HepG2 (cell line): Measurements from ENCODE around the gene TDRD9. TPM values are rescaled to one million over a fixed set of nuclear protein-coding genes. Genes with fewer than 3 reads are reported as not detected.

Experiments used
- ATAC-seq: fragments of 200-7000 bp; cut with Tn5 transposase; 3 replicates; pipeline ENCODE4 v1.9.1; 2020; ENCODE audit warnings: mild to moderate bottlenecking, moderate library complexity
- BruUV-seq: library from RNA; stranded (reverse); fragments of 400-500 nt; replicated peaks from 2 replicates; lab custom pipeline; 2021; lab: Mats Ljungman, UMichigan
- CTCF ChIA-PET: fragments of 300-600 bp; formaldehyde crosslinking; extraction: SDS; loops from one replicate; lab custom pipeline; 2021; ENCODE audit warnings: low total read pairs, inconsistent platforms, low intra/inter-chr PET ratio; lab: Yijun Ruan, JAX
- POLR2A ChIA-PET: fragments of 350-600 bp; sonication (Branson Sonifier 250); formaldehyde crosslinking; loops from one replicate; lab custom pipeline; 2020; ENCODE audit warnings: antibody characterized with exemption, inconsistent platforms; lab: Yijun Ruan, JAX
- DNase-seq: peaks from one replicate; pipeline ENCODE4 v3.0.0-alpha.2; 2015; ENCODE audit warnings: low spot score
- FAIRE-seq: peaks from 3 replicates; lab custom pipeline; 2011; peaks lifted over from hg19 to GRCh38; lab: Jason Lieb, UNC
- H2AFZ ChIP-seq: one replicate; pipeline ENCODE4 v1.6.1; 2011; ENCODE audit warnings: low read length, inconsistent platforms
- H3K27ac ChIP-seq: fragments of 300-600 bp; 3 replicates; pipeline ENCODE4 v1.8.0; 2011; ENCODE audit warnings: mixed run types, mild to moderate bottlenecking, mixed read lengths, low read length, inconsistent platforms; ENCODE audit not compliant: insufficient read depth; ENCODE audit errors: extremely low read length
- H3K27me3 ChIP-seq, 2 experiments: fragments of 200-600 bp in 1 of 2; 2 replicates in 1 of 2; 3 replicates in 1 of 2; pipeline versions ENCODE4 v1.6.0 to v1.8.0; 2011; ENCODE audit warnings: low read length in 2 of 2, mild to moderate bottlenecking in 2 of 2, moderate library complexity in 2 of 2, inconsistent platforms in 1 of 2; ENCODE audit not compliant: insufficient read depth in 2 of 2, control insufficient read depth in 1 of 2
- H3K36me3 ChIP-seq, 2 experiments: fragments of 200-600 bp in 1 of 2; replicated peaks in 1 of 2; 2 replicates in 1 of 2; 3 replicates in 1 of 2; pipeline versions ENCODE4 v1.5.1 to v1.8.0; 2011; ENCODE audit warnings: low read length in 2 of 2, inconsistent platforms in 1 of 2; ENCODE audit not compliant: insufficient read depth in 2 of 2, control insufficient read depth in 1 of 2
- H3K4me1 ChIP-seq: 2 replicates; pipeline ENCODE4 v1.5.1; 2012; ENCODE audit warnings: low read length, inconsistent platforms; ENCODE audit not compliant: insufficient read depth
- H3K4me2 ChIP-seq: 2 replicates; pipeline ENCODE4 v1.6.0; 2011; ENCODE audit warnings: low read depth, low read length, inconsistent platforms
- H3K4me3 ChIP-seq, 3 experiments: fragments of 200-600 bp in 1 of 3; sonication (generic), shearing (Covaris generic) in 1 of 3; replicated peaks in 1 of 3; 2 replicates each; pipeline ENCODE4 v1.5.1; 2011 to 2016; ENCODE audit warnings: low read length in 3 of 3, inconsistent platforms in 2 of 3, low read depth in 2 of 3, mild to moderate bottlenecking in 2 of 3, control low read depth in 1 of 3, mixed read lengths in 1 of 3; ENCODE audit not compliant: insufficient read depth in 1 of 3
- H3K79me2 ChIP-seq: one replicate; pipeline ENCODE4 v1.6.1; 2011; ENCODE audit warnings: low read length, inconsistent platforms; ENCODE audit not compliant: insufficient read depth
- H3K9ac ChIP-seq: 2 replicates; pipeline ENCODE4 v1.6.0; 2011; ENCODE audit warnings: mild to moderate bottlenecking, low read depth, low read length, inconsistent platforms; ENCODE audit not compliant: insufficient read depth
- H3K9me3 ChIP-seq: 2 replicates; pipeline ENCODE4 v1.5.1; 2012; ENCODE audit warnings: mild to moderate bottlenecking, low read length
- H4K20me1 ChIP-seq: 2 replicates; pipeline ENCODE4 v1.6.0; 2011; ENCODE audit warnings: inconsistent platforms, mild to moderate bottlenecking, low read length, moderate library complexity; ENCODE audit not compliant: insufficient read depth
- CENPX ChIP-seq: sonication (generic); formaldehyde crosslinking; IDR thresholded peaks from 2 replicates; pipeline ENCODE4 v1.9.0; 2021; ENCODE audit warnings: mild to moderate bottlenecking, missing genetic modification reagents, moderate library complexity
- ETS1 ChIP-seq: sonication (generic); formaldehyde crosslinking; IDR thresholded peaks from 2 replicates; pipeline ENCODE4 v1.4.0; 2020; ENCODE audit warnings: missing genetic modification reagents
- GATA4 ChIP-seq: sonication (generic); IDR thresholded peaks from 2 replicates; pipeline ENCODE4 v1.6.1; 2016; ENCODE audit warnings: antibody characterized with exemption, low read depth, borderline replicate concordance
- GATAD1 ChIP-seq: IDR thresholded peaks from 2 replicates; pipeline ENCODE4 v1.6.1; 2016; ENCODE audit warnings: missing genetic modification reagents, missing compliant biosample characterization
- PBX3 ChIP-seq: sonication (generic); formaldehyde crosslinking; IDR thresholded peaks from 2 replicates; pipeline ENCODE4 v1.8.1; 2023; ENCODE audit warnings: missing genetic modification reagents, inconsistent platforms, borderline replicate concordance
- TFDP1 ChIP-seq: IDR thresholded peaks from 2 replicates; pipeline ENCODE4 v1.6.1; 2016; ENCODE audit warnings: missing compliant biosample characterization, missing genetic modification reagents, borderline replicate concordance
- ZBTB1 ChIP-seq: sonication (generic); formaldehyde crosslinking; IDR thresholded peaks from 2 replicates; pipeline ENCODE4 v1.4.0; 2020; ENCODE audit warnings: missing genetic modification reagents, borderline replicate concordance
- ZNF20 ChIP-seq: sonication (generic); formaldehyde crosslinking; IDR thresholded peaks from 2 replicates; pipeline ENCODE4 v1.4.0; 2020; ENCODE audit warnings: mild to moderate bottlenecking, moderate library complexity, missing genetic modification reagents
- ZNF687 ChIP-seq: sonication (generic); formaldehyde crosslinking; IDR thresholded peaks from 2 replicates; pipeline ENCODE4 v1.5.1; 2020; ENCODE audit warnings: mild to moderate bottlenecking, missing genetic modification reagents, moderate library complexity
- ZNF775 ChIP-seq: sonication (generic); formaldehyde crosslinking; IDR thresholded peaks from 2 replicates; pipeline ENCODE4 v1.4.0; 2020; ENCODE audit warnings: missing genetic modification reagents, mild to moderate bottlenecking, moderate library complexity, borderline replicate concordance
- WGBS: methylation state at CpG from one replicate; pipeline ENCODE4 v1.1.6; 2017; ENCODE audit warnings: low lambda C conversion rate; 5-methylcytosine and 5-hydroxymethylcytosine counted together
- in situ Hi-C: cut with HindIII; loops from 2 replicates; pipeline ENCODE4 v1.10.0; 2017; ENCODE audit warnings: low pct_unique_long_range_greater_than_20kb; ENCODE audit not compliant: extremely low pct_ligation_motif_present
- intact Hi-C: fragments of 100-400 bp; cut with micrococcal nuclease; formaldehyde crosslinking; loops from one replicate; pipeline ENCODE4 v1.10.0; 2022; ENCODE audit not compliant: unreplicated experiment
- polyA plus RNA-seq, 8 experiments: library from polyadenylated mRNA; depleted of rRNA in 3 of 8; stranded (reverse) in 7 of 8; unstranded in 1 of 8; fragments of >200 nt; fragmentation: Illumina TruSeq in 4 of 8; extraction: Trizol in 4 of 8; gene quantifications; 2 replicates each; pipeline versions ENCODE4 v1.2.1 to v1.2.3, GENCODE V29; 2011 to 2016; ENCODE audit warnings: low read depth in 4 of 8, missing spikeins in 1 of 8, mixed read lengths in 1 of 8; ENCODE audit not compliant: insufficient read depth in 1 of 8
- total RNA-seq, 5 experiments: library from RNA; depleted of rRNA; stranded (reverse); fragments of >200 nt; fragmentation: Illumina TruSeq; extraction: Trizol; gene quantifications; 2 replicates each; pipeline ENCODE4 v1.2.3, GENCODE V29; 2016; ENCODE audit warnings: low read depth in 1 of 5

TDRD9 gene
- total and polyA plus RNA-seq, 2 of the 13 experiments (the other 11 are each of a cell fraction or from before 2014, with no cell fraction given) = not detected

GRCh38 chr14:104009297-104009696 lies 81.0 kb downstream of the TDRD9 start:
- DNase-seq (no peak), FAIRE-seq (no peak), ATAC-seq (no peak)
- intact Hi-C loops = no loop called here
- TF ChIP-seq CENPX = no peak
- TF ChIP-seq GATA4 = no peak
- no peak for TF ChIP-seq PBX3
- no peak for TF ChIP-seq TFDP1 (CRISPR knock-in tag)
- no peaks in the 10 kb centered on the region for H3K9me3 ChIP-seq
- no peak overlapping the region for H3K27ac ChIP-seq
- H3K4me1 ChIP-seq = no peaks in the 10 kb centered on the region
- WGBS = 33% methylated on average over 1 of the region's 1 CpG
- POLR2A ChIA-PET = no interaction called here
- no peak overlapping the region for H3K9ac ChIP-seq
- no peak overlapping the region for H3K4me3 ChIP-seq
- H2AFZ ChIP-seq = no peak overlapping the region
- H4K20me1 ChIP-seq = no peaks in the 10 kb centered on the region
- in situ Hi-C loops = no loop called here
- BruUV-seq = no TSS peak
- H3K79me2 ChIP-seq = no peaks in the 10 kb centered on the region
- peaks cover 1 to 10% of the 10 kb centered on the region in 2 experiments; a peak in 2 of 5 replicates for H3K27me3 ChIP-seq
- CTCF ChIA-PET = no interaction called here
- H3K36me3 ChIP-seq = no peaks in the 10 kb centered on the region
- H3K4me2 ChIP-seq = no peak overlapping the region

GRCh38 chr14:104011824-104012517 lies 83.7 kb downstream of the TDRD9 start:
- Histone ChIP-seq H3K4me2 (no peak overlapping the region), H3K27ac (no peak overlapping the region), H3K4me3 (no peak overlapping the region), H3K79me2 (no peaks in the 10 kb centered on the region), H4K20me1 (no peaks in the 10 kb centered on the region), H3K9ac (no peak overlapping the region), H2AFZ (no peak overlapping the region), H3K36me3 (no peaks in the 10 kb centered on the region), H3K4me1 (no peaks in the 10 kb centered on the region), H3K27me3 (peaks cover 0 to 20% of the 10 kb centered on the region in 2 experiments; a peak in 2 of 5 replicates), H3K9me3 (no peaks in the 10 kb centered on the region)
- intact Hi-C loops = no loop called here
- ATAC-seq = no peak
- ChIA-PET CTCF (no interaction called here), POLR2A (no interaction called here)
- WGBS = 66% methylated on average over 3 of the region's 3 CpGs
- no peak for DNase-seq
- FAIRE-seq = no peak
- in situ Hi-C loops = no loop called here
- BruUV-seq = no TSS peak
- TF ChIP-seq ZBTB1 (CRISPR knock-in tag) (no peak), ZNF687 (CRISPR knock-in tag) (no peak), GATAD1 (CRISPR knock-in tag) (no peak), ZNF20 (no peak), ETS1 (CRISPR knock-in tag) (no peak), ZNF775 (CRISPR knock-in tag) (no peak)
